ENCODE results near the gene SLC31A1.

DNA sequence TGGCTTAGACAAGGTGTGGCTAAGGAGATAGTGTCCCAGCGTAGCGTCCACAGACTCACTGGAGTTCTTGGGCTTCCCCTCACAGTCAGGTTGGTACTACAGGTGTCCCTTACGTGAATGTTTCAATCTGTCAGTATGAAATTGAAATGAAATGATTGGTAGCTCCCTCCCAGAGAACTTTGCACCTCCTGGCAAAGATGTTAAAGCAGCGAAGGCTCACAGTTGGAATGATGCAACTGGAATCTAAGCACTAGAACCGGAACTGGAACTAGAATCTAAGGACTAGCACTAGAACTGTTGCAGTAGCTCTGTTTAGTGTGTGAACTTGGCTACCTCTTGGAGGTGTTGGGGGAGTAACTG, 1.1 kb downstream of the SLC31A1 start:
- TF ChIP-seq, protein P1, sequence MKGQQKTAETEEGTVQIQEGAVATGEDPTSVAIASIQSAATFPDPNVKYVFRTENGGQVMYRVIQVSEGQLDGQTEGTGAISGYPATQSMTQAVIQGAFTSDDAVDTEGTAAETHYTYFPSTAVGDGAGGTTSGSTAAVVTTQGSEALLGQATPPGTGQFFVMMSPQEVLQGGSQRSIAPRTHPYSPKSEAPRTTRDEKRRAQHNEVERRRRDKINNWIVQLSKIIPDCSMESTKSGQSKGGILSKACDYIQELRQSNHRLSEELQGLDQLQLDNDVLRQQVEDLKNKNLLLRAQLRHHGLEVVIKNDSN (IDR thresholded peaks at IDR 0.05), result no peak
- no peak for TF ChIP-seq EP300 (IDR thresholded peaks at IDR 0.05; ENCODE audit: borderline replicate concordance)
- TF ChIP-seq, protein P2, sequence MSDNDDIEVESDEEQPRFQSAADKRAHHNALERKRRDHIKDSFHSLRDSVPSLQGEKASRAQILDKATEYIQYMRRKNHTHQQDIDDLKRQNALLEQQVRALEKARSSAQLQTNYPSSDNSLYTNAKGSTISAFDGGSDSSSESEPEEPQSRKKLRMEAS (IDR thresholded peaks at IDR 0.05), result no peak
- TF ChIP-seq, protein P3, sequence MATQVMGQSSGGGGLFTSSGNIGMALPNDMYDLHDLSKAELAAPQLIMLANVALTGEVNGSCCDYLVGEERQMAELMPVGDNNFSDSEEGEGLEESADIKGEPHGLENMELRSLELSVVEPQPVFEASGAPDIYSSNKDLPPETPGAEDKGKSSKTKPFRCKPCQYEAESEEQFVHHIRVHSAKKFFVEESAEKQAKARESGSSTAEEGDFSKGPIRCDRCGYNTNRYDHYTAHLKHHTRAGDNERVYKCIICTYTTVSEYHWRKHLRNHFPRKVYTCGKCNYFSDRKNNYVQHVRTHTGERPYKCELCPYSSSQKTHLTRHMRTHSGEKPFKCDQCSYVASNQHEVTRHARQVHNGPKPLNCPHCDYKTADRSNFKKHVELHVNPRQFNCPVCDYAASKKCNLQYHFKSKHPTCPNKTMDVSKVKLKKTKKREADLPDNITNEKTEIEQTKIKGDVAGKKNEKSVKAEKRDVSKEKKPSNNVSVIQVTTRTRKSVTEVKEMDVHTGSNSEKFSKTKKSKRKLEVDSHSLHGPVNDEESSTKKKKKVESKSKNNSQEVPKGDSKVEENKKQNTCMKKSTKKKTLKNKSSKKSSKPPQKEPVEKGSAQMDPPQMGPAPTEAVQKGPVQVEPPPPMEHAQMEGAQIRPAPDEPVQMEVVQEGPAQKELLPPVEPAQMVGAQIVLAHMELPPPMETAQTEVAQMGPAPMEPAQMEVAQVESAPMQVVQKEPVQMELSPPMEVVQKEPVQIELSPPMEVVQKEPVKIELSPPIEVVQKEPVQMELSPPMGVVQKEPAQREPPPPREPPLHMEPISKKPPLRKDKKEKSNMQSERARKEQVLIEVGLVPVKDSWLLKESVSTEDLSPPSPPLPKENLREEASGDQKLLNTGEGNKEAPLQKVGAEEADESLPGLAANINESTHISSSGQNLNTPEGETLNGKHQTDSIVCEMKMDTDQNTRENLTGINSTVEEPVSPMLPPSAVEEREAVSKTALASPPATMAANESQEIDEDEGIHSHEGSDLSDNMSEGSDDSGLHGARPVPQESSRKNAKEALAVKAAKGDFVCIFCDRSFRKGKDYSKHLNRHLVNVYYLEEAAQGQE (IDR thresholded peaks at IDR 0.05; ENCODE audit: low read depth), result no peak
- TF ChIP-seq CREB1 (IDR thresholded peaks at IDR 0.05; ENCODE audit: low read depth), result no peak
- TF ChIP-seq NFIC (IDR thresholded peaks at IDR 0.05), result no peak
- TF ChIP-seq YY1 (IDR thresholded peaks at IDR 0.05; ENCODE audit: low read depth), result no peak
- no peak for TF ChIP-seq TEAD4 (IDR thresholded peaks at IDR 0.05)
- TF ChIP-seq CEBPB (IDR thresholded peaks at IDR 0.05), result no peak
- no peak for TF ChIP-seq TAF1 (IDR thresholded peaks at IDR 0.05; ENCODE audit: low read depth)
- TF ChIP-seq EGR1 (IDR thresholded peaks at IDR 0.05), result no peak

All from Ishikawa (cell line).